Activated CD4-positive, alpha-beta T cell treated with anti-CD3 and anti-CD28 coated beads, Interleukin-2, amount 50 U/mL, for 24 hours (primary cell): ENCODE results near the gene ACACA.

ENCODE experiments used
- DNase-seq, 2 donors: peaks; one replicate each; pipeline ENCODE4 v3.0.0-alpha.2; 2020; ENCODE audit warnings: low read depth in 1 of 2, low spot score in 1 of 2

The ACACA gene

DNA sequence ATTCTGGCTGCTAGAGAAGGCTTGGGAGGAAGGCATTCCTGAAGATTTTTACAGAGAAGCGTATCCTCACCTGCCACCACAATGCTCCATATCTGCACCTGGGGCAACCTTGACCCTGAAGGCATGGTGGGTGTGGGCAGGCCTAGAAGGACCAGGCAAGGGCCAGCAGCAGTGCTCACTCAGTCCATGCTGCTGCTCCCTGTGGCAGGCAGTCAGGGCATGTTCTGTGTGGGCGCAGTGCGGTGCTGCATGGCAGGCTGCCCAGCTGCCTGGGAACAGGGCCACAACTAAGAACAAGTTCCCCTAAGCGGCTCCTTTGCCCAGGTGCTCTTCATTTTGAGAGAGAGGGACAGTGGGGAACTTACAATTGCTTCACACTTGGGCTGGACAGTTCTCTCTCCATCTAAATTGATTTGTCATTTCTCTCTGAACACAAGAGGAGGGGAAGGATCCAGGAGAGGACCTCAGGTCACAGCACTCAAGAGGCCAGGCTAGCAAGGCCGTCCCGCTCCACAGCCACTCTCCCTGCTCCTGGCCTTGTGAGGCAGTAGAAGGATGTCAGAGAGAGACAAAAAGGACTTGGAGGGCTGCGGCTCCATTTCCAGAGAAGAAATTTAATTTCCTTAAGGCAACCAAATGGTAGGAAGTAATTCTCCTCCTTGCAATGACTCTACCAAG, 299.1 kb downstream of the ACACA start:
- no peak for DNase-seq

DNA sequence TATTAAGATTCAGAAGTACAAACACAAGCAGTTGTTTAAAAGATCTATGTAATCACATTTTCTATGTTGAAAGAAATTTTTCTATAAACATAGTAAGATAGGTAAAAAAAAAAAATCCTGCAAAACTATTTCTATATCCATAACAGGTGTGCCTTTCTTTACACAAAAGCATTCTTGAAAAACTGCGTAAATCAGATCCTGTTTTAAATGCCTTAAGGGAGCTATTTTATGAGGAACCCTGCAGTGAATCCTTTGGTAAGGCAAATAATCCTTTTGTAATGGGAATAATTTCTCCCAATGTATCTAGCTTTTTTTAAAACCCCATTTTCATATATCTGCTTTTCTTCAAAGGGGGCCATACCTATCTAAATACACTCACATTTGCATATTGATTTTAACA, 300.6 kb downstream of the ACACA start:
- DNase-seq = no peak

- DNase-seq = no peak
These were observed 303.4 kb downstream of the ACACA start for GRCh38 chr17:37103231-37103630.

- DNase-seq = no peak
These were observed 305.3 kb downstream of the ACACA start for GRCh38 chr17:37101306-37101705.

GRCh38 chr17:37100231-37100630, 306.4 kb downstream of the ACACA start:
- DNase-seq = no peak

DNA sequence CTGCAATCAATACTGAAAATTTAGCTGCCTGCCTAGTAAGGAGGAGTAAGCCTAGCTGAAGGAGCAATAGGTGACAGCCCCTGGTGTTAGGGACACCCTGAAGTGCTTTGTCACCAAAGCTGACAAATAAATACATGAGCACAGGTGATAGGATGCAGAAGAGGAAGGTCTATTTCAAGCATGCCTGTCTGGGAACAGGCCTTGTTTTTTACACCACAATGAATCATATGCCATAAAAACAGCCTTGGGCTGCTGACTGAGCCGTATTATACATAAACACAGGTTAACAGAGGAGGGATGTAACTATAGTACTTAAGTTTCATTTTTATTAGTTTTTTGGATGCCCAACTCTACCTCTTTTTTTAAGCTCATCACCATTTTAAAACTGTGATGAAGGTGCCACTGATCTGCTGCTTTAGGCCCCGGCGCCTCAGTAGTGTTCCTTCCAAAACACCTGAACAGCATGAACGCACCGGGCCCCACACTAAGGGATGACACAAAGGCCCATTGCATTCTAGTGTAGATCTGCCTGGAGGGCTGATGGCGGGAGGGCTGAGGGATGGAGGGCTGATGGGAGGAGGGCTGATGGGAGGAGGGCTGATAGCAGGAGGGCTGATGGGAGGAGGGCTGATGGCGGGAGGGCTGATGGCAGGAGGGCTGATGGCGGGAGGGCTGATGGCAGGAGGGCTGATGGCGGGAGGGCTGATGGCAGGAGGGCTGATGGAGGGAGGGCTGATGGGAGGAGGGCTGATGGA, 307.5 kb downstream of the ACACA start:
- no peak for DNase-seq

- DNase-seq = no peak
These were observed 308.5 kb downstream of the ACACA start for GRCh38 chr17:37098152-37098551.

DNA sequence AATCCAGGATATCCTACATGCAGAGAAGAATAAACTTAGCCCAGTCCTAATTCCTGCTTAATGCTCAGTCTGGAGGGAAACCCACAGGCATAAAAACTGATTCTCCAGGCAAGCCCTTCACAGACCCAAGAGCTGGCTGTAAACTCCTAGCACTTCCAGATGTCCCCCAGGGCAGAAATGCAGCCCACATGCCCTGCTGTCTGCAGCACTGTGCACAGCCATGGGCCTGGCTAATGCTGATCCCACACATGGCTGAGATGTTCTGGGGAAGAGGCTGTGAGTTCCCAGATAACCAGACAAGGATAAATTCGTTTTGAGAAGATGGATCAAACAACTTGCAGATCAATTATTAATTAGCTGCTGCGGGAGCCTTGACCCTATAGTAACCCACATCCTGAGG, 309.5 kb downstream of the ACACA start:
- no peak for DNase-seq

DNA sequence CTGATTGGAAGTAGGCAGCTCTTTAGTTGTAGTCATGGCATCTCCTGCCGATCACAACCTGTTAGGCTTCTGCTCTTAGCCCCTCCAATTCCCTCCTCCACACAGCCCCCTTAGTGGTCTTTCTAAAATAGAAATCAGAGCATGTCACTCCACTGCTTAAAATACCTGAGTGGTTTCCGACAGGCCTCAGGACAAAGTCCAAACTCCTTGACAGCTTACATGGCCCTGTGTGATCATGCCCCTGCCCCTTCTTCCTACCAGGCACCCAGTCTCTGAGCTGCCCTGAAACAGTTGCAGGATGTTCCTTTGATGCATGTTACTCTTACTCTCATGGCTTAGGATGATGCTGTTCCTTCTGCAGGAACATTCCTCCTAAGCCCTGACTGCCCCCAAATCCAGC, 310.6 kb downstream of the ACACA start:
- no peak for DNase-seq

GRCh38 chr17:37094391-37094790, 312.2 kb downstream of the ACACA start:
- no peak for DNase-seq

- DNase-seq = no peak
These were observed 313.9 kb downstream of the ACACA start for GRCh38 chr17:37092701-37093100.

DNA sequence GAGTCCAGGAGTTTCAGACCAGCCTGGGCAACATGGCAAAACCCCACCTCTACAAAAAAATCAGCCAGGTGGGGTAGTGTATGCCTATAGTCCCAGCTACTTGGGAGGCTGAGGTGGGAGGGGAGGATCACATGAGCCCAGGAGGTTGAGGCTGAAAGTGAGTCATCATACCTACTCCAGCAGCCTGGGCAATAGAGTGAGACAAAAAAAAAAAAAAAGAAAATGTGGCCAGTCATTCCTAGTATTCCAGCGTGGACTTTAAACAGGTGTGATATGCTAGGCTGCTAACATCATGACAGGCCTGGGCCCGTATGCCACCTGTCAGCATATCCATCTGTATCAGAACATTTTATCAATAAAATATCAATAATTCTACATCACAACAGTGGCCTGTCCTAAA, 314.6 kb downstream of the ACACA start:
- DNase-seq = no peak

GRCh38 chr17:37090941-37091340, 315.7 kb downstream of the ACACA start:
- no peak for DNase-seq

DNA sequence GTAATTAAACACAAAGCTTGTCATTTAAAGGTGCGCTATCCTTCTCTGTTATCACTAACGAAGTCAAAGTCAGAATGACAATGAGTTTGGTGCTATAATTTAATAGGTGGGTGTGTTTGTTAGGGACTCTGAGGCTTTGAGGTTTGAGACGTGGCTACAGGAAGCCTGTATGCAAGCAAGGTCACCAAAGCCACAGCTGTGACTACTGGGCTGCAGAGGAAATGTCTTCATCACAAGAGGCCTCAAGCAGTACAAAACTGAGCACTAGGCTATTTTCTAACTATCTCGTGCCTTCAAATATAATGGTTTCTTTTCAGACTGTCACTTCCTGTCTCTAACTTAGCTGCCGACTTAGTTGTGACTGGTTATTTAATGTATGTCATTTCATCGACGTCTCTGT, 316.7 kb downstream of the ACACA start:
- DNase-seq = peak in 1 of 2 donors; percentile 7

DNA sequence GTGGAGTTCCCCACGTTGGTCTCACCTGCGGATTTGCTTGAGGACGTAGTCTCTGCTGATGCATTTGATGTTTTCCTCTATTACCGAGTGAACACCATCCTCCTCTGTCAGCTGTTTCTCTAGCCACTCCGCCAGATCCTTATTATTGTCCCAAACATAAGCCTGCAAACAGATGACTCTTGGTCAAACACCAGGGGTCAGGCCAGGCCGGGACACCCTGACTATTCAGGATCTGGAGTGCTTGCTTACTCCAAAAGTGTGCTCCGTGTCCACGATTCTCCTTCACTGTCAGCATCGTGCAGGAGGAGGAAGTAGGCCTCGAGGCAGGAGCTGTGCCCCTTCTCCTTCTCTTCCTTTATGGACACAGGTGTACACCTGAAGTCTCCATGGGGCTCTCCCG, 317.7 kb downstream of the ACACA start:
- DNase-seq = no peak

GRCh38 chr17:37088459-37088858, 318.2 kb downstream of the ACACA start:
- no peak for DNase-seq

DNA sequence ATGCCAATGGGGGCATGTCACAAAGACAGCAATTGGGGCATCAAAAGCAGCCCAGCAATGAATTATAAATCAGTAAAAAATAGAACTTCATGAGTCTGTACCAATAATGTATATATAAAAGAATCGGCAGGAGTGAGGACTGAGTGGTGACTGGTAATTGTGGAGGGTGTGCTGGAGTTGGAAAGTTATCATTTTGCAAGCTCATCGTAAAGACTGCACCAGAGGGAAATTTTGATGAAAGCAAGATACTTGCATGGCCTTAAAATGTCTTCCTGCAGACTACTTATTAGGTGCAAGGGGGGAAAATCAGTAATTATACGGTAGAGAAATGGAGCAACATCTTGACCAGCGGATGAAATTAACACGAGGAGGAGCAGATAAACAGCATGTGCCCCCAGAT, 319.0 kb downstream of the ACACA start:
- DNase-seq = no peak

- no peak for DNase-seq
These were observed 319.7 kb downstream of the ACACA start for GRCh38 chr17:37086948-37087347.

- no peak for DNase-seq
These were observed 320.3 kb downstream of the ACACA start for GRCh38 chr17:37086334-37086733.

DNA sequence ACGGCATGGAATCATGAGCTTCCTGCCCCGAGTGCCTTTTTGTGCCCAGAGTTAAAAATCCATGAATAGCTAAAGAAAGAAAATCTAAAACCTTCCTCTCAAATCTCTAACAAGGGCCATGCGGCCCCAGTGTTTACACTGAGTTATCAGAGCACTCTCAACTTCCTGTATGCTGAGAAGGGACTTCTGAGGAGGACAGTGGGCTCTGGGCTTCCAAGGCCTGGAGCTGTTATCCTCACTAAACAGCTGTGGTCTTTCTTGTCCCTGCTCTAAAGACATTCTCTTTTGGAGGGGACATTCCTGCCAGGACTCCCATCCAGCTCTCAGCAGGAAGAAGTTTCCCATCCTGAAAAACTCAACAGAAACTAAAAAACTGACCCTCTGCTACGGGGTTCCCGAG, 322.3 kb downstream of the ACACA start:
- DNase-seq = no peak

GRCh38 chr17:37083456-37083855, 323.2 kb downstream of the ACACA start:
- DNase-seq = no peak

DNA sequence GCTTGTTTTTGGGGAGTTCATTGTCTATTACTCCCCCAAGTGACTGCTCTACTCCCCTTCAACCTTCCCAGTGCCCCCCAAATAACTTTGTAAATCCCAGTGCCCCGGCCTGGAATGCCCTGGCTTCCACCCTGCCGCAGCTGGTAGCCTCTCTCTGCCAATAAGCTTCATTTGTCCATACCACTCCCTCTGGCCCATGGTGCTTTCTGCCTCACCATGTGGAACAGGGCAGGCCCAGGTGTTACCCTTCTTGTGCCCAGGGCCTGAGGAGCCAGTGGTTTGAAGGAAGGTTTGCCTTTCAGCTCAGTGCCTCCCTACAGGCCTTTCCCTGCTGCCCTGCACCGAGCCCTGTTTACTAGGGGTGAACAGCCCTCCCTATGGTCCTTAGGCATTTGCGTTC, 323.7 kb downstream of the ACACA start:
- DNase-seq = no peak

GRCh38 chr17:37082311-37082860, 324.2 kb downstream of the ACACA start:
- DNase-seq = no peak
